Measurements from ENCODE around the gene CD84. TPM values are rescaled to one million over a fixed set of nuclear protein-coding genes. Genes with fewer than 3 reads are reported as not detected.

CD84 gene
- total RNA-seq, 4 donors from 2014 or later: 1.8 to 4.1 (median 3.1) TPM

- intact Hi-C loops (cut with DNase I; ENCODE audit: low total_unique reads): no loop called here
- no peak for TF ChIP-seq CTCF (IDR thresholded peaks at IDR 0.05)
- no peak for TF ChIP-seq POLR2A (IDR thresholded peaks at IDR 0.05)
Observed at GRCh38 chr1:160542303-160542945, 36.9 kb downstream of the CD84 start.

GRCh38 chr1:160541622-160542302 lies 37.5 kb downstream of the CD84 start:
- Histone ChIP-seq H3K4me3 (no peak overlapping the region), H3K27ac (no peak overlapping the region), H3K9me3 (no peaks in the 10 kb centered on the region), H3K27me3 (no peaks in the 10 kb centered on the region), H3K36me3 (no peaks in the 10 kb centered on the region), H3K4me1 (no peaks in the 10 kb centered on the region)
- TF ChIP-seq CTCF (IDR thresholded peaks at IDR 0.05) (no peak), POLR2A (IDR thresholded peaks at IDR 0.05) (no peak)
- no peak for DNase-seq
- intact Hi-C loops (cut with DNase I; ENCODE audit: low total_unique reads): no loop called here

More at GRCh38 chr1:160542303-160542945, 36.9 kb downstream of the CD84 start:
- Histone ChIP-seq H3K4me1 (no peaks in the 10 kb centered on the region), H3K4me3 (no peak overlapping the region), H3K27ac (no peak overlapping the region), H3K36me3 (no peaks in the 10 kb centered on the region), H3K27me3 (no peaks in the 10 kb centered on the region), H3K9me3 (no peaks in the 10 kb centered on the region)
- DNase-seq: no peak

GRCh38 chr1:160540859-160541233 lies 38.5 kb downstream of the CD84 start:
- TF ChIP-seq POLR2A (IDR thresholded peaks at IDR 0.05) (no peak), CTCF (IDR thresholded peaks at IDR 0.05) (no peak)
- no peaks in the 10 kb centered on the region for H3K9me3 ChIP-seq
- intact Hi-C loops (cut with DNase I; ENCODE audit: low total_unique reads): no loop called here
- no peak for DNase-seq
- H3K36me3 ChIP-seq: no peaks in the 10 kb centered on the region
- no peak overlapping the region for H3K27ac ChIP-seq
- H3K4me3 ChIP-seq: no peak overlapping the region
- no peaks in the 10 kb centered on the region for H3K4me1 ChIP-seq
- no peaks in the 10 kb centered on the region for H3K27me3 ChIP-seq

GRCh38 chr1:160539990-160540858 lies 39.1 kb downstream of the CD84 start:
- H3K27me3 ChIP-seq: no peaks in the 10 kb centered on the region
- no peaks in the 10 kb centered on the region for H3K36me3 ChIP-seq
- no peak overlapping the region for H3K4me3 ChIP-seq
- TF ChIP-seq CTCF (IDR thresholded peaks at IDR 0.05): no peak
- no peak for TF ChIP-seq POLR2A (IDR thresholded peaks at IDR 0.05)
- no peaks in the 10 kb centered on the region for H3K4me1 ChIP-seq
- intact Hi-C loops (cut with DNase I; ENCODE audit: low total_unique reads): no loop called here
- no peak overlapping the region for H3K27ac ChIP-seq
- DNase-seq: no peak
- no peaks in the 10 kb centered on the region for H3K9me3 ChIP-seq

GRCh38 chr1:160539684-160539989 lies 39.7 kb downstream of the CD84 start:
- Histone ChIP-seq H3K27me3 (no peaks in the 10 kb centered on the region), H3K27ac (no peak overlapping the region), H3K9me3 (no peaks in the 10 kb centered on the region), H3K4me1 (no peaks in the 10 kb centered on the region), H3K4me3 (no peak overlapping the region), H3K36me3 (no peaks in the 10 kb centered on the region)
- DNase-seq: no peak
- intact Hi-C loops (cut with DNase I; ENCODE audit: low total_unique reads): no loop called here
- no peak for TF ChIP-seq CTCF (IDR thresholded peaks at IDR 0.05)
- TF ChIP-seq POLR2A (IDR thresholded peaks at IDR 0.05): no peak
